Embryonic facial prominence (tissue), 1 donor: ENCODE measurements around the gene SLC38A10.

Experiments
- DNase-seq: peaks from one replicate; pipeline ENCODE4 v3.0.0-alpha.2; 2016; ENCODE audit errors: extremely low spot score

Gene SLC38A10

GRCh38 chr17:81295031-81295675 lies at the start of gene SLC38A10:
Gene SLC38A10, minus strand, starts transcription at chr17:81295307. Its CDS starts 386 bp downstream, at chr17:81294921.
- peak; percentile 79 for DNase-seq

GRCh38 chr17:81342269-81343070 lies 47.4 kb upstream of the SLC38A10 start:
- no peak for DNase-seq

- no peak for DNase-seq
These were observed 46.6 kb upstream of the SLC38A10 start for GRCh38 chr17:81341516-81342268.

GRCh38 chr17:81340607-81341515 lies 45.8 kb upstream of the SLC38A10 start:
- no peak for DNase-seq

GRCh38 chr17:81339534-81340296 lies 44.6 kb upstream of the SLC38A10 start:
- no peak for DNase-seq

- no peak for DNase-seq
These were observed 44.1 kb upstream of the SLC38A10 start for GRCh38 chr17:81339191-81339533.

GRCh38 chr17:81338274-81339190 lies 43.4 kb upstream of the SLC38A10 start:
- no peak for DNase-seq

GRCh38 chr17:81337476-81337879 lies 42.4 kb upstream of the SLC38A10 start:
- no peak for DNase-seq

GRCh38 chr17:81336930-81337325 lies 41.8 kb upstream of the SLC38A10 start:
- DNase-seq = no peak

- DNase-seq = no peak
These were observed 41.3 kb upstream of the SLC38A10 start for GRCh38 chr17:81336296-81336929.

- no peak for DNase-seq
These were observed 40.7 kb upstream of the SLC38A10 start for GRCh38 chr17:81335773-81336157.

GRCh38 chr17:81334987-81335772 lies 40.1 kb upstream of the SLC38A10 start:
- no peak for DNase-seq

- no peak for DNase-seq
These were observed 39.3 kb upstream of the SLC38A10 start for GRCh38 chr17:81334391-81334901.

- no peak for DNase-seq
These were observed 38.7 kb upstream of the SLC38A10 start for GRCh38 chr17:81333616-81334368.

- DNase-seq = no peak
These were observed 37.9 kb upstream of the SLC38A10 start for GRCh38 chr17:81332914-81333528.

GRCh38 chr17:81332118-81332834 lies 37.2 kb upstream of the SLC38A10 start:
- DNase-seq = no peak
